ENCODE measurements around the gene CREB1.

Gene CREB1

DNA sequence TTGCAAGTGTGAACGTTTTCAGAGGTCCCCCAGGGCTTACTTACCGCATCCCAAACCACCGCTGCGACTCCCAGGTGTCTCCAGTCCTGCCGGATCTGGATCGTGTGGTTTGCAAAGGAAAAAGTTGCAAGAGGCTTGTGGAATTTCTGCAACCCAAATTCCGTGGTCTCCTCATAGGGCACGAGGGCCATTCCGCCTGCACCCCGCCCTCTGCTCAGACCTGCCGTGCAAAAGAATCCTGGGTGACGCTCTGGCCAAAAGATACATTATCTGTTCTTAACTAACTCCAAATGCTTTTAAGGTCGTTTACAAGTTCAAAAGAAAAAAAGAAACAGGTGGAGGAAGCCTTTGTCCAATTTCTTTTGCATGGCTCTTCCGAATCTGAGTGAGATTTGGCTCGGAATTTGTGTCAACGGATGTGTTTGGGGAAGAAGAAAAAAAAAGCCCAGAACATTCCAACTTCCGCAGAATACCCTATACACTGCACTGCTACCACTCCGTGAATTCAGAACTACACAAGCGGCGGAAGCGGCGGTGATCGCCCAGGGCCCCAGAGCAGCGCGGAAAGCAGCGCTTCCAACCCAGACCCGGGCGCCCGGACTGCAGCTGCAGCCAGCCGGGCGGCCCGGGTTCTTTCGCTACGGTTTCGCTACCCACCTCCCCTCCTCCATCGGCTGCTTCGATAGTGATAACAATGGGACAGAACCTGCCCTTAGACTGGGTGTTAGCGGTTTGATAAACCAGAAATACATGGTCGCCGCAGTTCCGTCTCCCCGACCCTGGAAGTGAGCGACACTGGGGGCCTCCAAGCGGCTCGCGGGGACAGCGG, 94.6 kb downstream of the CREB1 start:
- TF ChIP-seq, protein P1, sequence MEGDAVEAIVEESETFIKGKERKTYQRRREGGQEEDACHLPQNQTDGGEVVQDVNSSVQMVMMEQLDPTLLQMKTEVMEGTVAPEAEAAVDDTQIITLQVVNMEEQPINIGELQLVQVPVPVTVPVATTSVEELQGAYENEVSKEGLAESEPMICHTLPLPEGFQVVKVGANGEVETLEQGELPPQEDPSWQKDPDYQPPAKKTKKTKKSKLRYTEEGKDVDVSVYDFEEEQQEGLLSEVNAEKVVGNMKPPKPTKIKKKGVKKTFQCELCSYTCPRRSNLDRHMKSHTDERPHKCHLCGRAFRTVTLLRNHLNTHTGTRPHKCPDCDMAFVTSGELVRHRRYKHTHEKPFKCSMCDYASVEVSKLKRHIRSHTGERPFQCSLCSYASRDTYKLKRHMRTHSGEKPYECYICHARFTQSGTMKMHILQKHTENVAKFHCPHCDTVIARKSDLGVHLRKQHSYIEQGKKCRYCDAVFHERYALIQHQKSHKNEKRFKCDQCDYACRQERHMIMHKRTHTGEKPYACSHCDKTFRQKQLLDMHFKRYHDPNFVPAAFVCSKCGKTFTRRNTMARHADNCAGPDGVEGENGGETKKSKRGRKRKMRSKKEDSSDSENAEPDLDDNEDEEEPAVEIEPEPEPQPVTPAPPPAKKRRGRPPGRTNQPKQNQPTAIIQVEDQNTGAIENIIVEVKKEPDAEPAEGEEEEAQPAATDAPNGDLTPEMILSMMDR (IDR thresholded peaks at IDR 0.05) = no peak

DNA sequence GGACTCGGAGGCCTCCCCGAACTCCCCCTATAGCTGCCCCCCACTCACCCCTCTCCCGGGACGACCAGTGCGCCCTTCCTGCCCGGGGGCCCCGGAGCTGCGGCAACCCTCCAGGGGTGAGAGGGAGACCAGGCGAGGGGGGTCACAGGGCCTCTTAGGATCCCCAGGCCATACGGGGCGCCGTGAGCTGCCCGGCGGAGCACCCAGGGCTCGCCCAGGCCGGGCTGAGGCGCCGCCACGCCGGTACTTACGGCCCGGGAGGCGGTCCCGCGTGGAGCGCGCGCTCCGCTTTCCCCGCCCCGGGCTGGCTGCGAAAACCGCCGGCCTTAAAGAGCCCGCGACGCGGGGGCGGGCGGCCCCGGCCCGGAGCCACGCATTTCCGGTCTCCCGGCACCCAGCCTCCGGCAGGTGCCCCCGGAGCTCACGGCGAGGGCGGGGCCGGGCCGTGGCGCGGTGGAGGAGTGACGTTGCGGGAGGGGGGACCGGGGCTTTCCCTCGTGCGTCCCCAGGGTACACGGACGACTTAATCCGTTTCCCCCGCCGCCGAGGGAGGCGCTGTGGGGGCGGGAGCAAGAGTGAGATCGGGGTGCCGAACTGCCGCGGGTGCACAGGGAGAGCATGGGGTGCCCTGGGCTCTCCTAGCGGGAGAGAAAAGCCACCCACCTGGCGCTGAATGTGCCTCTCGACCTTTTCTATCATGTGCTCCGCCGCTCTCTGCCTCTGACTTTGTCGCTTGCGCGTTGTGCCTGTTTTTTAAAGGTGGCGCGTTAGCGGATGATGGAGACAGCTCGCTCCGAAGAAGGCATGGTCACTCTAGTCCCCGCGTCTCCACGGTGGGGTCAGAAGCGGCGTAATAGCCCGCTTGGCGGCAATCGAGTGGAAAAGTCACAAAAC, 95.5 kb downstream of the CREB1 start, which contains the start of gene METTL21A:
METTL21A (minus strand) TSS at position 381 of the 894 bp plus-strand sequence. CDS start 1,019 bp downstream, outside the sequence.
- TF ChIP-seq, protein P1 (IDR thresholded peaks at IDR 0.05) = no peak

GRCh38 chr2:207629553-207629952, 99.8 kb downstream of the CREB1 start:
- TF ChIP-seq, protein P1 (IDR thresholded peaks at IDR 0.05) = no peak

DNA sequence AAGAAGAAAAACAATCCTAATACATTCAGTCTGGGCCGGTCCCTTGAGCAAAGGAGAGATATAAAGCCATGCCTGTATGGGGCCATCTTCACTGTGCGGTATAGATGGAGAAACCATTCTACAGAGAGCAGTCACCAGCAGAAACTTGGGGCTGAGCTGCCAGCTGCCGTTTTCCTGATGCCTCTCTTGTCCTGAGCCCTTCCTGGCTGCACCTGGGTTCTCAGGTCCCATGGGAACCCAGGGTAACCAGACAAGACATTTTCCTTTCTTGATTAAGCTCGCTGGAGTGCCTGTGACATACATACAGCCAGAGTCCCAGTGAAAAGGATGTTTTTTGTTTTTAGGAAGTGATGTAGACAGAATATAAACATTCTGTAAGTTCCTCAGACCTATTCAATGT, 100.7 kb downstream of the CREB1 start:
- TF ChIP-seq, protein P1 (IDR thresholded peaks at IDR 0.05) = no peak

GRCh38 chr2:207632575-207633493, 103.1 kb downstream of the CREB1 start:
- TF ChIP-seq, protein P1 (IDR thresholded peaks at IDR 0.05) = no peak

DNA sequence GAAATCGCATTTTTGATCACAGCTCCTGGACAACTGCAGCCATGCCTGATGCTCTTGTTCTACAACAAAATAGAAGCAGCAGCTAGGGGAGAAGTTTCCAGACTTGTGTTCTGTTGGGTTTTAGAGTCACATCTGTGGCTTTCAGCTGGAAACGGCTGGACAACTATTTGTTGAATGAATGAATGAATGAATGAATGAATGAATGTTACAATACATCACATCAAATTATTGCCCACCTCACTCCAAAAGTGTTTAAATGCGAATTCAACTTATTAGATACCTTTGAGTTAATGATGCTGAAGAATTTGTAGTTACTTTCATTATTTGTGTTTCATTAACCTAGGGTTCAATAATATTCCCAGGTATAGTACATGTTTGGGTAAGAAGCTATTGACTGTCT, 103.9 kb downstream of the CREB1 start:
- TF ChIP-seq, protein P1 (IDR thresholded peaks at IDR 0.05) = no peak

All from LNCAP (cell line).